Fibroblast of pulmonary artery (primary cell): Measurements from ENCODE around the gene SLAMF6.

Experiments
- DNase-seq: peaks from one replicate; pipeline ENCODE4 v3.0.0-alpha.2; 2010; ENCODE audit warnings: low read depth
- H3K4me3 ChIP-seq: replicated peaks from 2 replicates; pipeline ENCODE4 v1.5.1; 2011; ENCODE audit warnings: low read depth, mild to moderate bottlenecking, control low read depth, low read length, moderate library complexity
- TF ChIP-seq, protein P1 (sequence below): IDR thresholded peaks from 2 replicates; pipeline ENCODE4 v1.5.1; 2011; ENCODE audit warnings: mild to moderate bottlenecking, control low read depth, low read length, inconsistent platforms; ENCODE audit errors: missing control alignments

Gene SLAMF6

GRCh38 chr1:160549665-160550006 is 26.6 kb upstream of the SLAMF6 start:
- no peak overlapping the region for H3K4me3 ChIP-seq
- TF ChIP-seq, protein P1, sequence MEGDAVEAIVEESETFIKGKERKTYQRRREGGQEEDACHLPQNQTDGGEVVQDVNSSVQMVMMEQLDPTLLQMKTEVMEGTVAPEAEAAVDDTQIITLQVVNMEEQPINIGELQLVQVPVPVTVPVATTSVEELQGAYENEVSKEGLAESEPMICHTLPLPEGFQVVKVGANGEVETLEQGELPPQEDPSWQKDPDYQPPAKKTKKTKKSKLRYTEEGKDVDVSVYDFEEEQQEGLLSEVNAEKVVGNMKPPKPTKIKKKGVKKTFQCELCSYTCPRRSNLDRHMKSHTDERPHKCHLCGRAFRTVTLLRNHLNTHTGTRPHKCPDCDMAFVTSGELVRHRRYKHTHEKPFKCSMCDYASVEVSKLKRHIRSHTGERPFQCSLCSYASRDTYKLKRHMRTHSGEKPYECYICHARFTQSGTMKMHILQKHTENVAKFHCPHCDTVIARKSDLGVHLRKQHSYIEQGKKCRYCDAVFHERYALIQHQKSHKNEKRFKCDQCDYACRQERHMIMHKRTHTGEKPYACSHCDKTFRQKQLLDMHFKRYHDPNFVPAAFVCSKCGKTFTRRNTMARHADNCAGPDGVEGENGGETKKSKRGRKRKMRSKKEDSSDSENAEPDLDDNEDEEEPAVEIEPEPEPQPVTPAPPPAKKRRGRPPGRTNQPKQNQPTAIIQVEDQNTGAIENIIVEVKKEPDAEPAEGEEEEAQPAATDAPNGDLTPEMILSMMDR, result no peak
- no peak for DNase-seq

DNA sequence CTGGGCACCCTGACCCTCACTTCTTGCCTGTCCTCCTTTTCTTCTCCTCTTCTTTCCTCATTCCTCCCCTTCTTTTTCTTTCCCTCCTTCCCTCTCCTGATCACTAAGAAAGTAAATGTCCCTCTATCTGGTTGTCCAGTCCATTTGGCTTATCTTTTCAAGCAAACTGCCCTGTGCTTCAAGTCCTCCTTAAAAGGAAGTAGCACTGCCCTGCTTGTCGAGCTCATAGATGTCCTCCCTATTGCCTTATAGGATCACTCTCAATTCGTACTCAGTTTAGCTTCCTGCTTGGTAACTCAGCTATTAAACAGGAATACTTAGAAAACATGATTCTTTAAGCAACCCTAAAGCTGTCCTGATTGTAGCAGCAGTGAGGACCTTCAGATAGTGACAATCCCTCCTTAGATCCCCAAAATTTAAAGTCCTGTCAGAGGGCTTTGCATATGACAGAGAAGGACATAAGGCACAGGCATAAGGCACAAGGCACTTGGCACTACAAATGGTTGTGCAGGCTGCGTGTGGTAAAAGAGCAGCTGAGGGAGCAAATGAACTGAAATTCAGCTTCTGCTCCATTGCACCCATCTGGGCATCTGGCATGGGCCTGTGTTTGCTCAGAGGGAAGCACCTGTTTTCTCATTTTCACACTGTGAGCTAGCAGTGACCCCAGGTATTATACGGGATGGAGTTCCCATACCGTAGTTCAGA is 26.1 kb upstream of the SLAMF6 start:
- no peak for DNase-seq
- H3K4me3 ChIP-seq, result no peak overlapping the region
- TF ChIP-seq, protein P1, result no peak

DNA sequence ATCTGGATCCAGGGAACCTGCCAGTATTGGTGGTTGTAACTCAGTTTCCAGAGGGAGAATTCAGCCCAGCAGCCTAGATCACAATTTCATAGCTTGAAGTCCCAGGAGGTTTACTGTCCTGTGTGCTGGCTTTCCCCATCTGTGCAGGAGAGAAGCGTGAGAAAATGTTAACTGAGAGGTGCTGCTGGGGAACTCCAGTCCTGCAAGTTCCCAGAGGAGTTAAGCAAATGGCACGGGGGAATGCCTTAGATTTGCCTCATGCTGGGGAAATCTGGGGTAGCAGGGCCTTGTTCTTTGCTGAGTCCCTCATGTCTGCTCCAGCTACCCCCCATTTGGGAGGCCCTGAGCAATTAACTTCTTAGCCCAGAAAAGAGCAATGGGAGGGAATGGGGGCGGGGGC is 25.1 kb upstream of the SLAMF6 start:
- no peak for DNase-seq
- H3K4me3 ChIP-seq, result no peak overlapping the region
- TF ChIP-seq, protein P1, result no peak

DNA sequence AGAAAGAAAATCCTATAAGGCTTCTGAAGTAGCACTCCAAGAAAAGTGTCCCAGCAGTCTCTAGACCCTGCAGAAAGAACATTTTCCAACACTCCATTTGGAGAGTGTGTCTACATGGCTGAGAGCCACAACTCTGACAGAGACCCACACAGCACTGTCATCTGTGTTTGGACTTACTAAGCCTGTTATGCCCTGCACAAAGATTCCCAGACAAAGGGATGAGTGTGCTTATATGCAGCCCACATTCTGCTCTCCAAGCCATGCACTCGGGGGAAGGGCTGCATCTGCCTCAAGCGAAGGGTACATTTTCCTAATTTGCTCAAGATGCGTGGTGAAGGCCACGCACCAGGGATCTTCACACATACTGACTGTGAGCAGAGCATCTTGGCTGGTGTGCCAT is 24.4 kb upstream of the SLAMF6 start:
- no peak overlapping the region for H3K4me3 ChIP-seq
- TF ChIP-seq, protein P1, result no peak
- DNase-seq, result no peak

GRCh38 chr1:160546942-160547341 is 23.9 kb upstream of the SLAMF6 start:
- no peak for DNase-seq
- TF ChIP-seq, protein P1, result no peak
- H3K4me3 ChIP-seq, result no peak overlapping the region

GRCh38 chr1:160544647-160545046 is 21.6 kb upstream of the SLAMF6 start:
- TF ChIP-seq, protein P1, result peak; percentile 46
- no peak overlapping the region for H3K4me3 ChIP-seq
- DNase-seq, result peak; percentile 23

DNA sequence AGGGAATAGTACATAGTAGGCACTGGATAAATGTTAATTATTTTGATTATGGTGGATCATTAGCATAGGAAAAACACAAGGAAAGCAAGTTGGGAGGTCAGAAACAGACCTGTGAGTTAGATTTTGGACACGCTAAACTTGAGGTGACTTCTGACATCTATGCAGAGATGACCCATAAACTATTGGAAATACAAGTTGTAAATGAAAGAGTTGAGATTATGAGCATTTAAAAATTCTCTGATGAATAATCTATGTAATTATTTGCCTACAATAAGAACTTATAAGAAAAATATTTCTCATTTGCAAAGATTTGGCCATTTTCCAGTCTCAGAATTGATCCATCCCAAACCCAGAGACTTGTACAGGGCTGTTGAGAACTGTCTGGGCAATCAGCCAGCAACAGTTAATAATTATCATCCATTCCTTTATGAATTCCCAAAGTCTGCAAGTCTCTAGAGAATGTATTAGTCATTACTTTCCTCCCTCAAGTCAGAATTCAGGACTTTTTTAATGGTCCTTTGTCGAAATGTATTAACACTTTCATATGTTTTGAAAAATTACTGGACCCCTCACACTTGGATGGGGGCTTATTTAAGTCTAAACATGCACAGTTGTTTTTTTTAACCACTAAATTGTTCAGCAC is 19.4 kb upstream of the SLAMF6 start:
- TF ChIP-seq, protein P1, result no peak
- DNase-seq, result peak; percentile 29
- no peak overlapping the region for H3K4me3 ChIP-seq
